Fibroblast of lung (primary cell): ENCODE measurements around the gene DGKZ.

Experiments
- EZH2 ChIP-seq: IDR thresholded peaks from 2 replicates; pipeline ENCODE4 v1.5.1; 2012; ENCODE audit warnings: low read length, control low read depth, mild to moderate bottlenecking; ENCODE audit errors: missing control alignments
- TF ChIP-seq, protein P1 (sequence below), 2 donors: IDR thresholded peaks in 1 of 2; conservative IDR thresholded peaks in 1 of 2; 1 replicate in 1 of 2; 2 replicates in 1 of 2; pipeline ENCODE4 v1.5.1; 2011 to 2012; ENCODE audit warnings: low read length in 2 of 2, control low read depth in 1 of 2, inconsistent platforms in 1 of 2, low read depth in 1 of 2, mild to moderate bottlenecking in 1 of 2

DNA sequence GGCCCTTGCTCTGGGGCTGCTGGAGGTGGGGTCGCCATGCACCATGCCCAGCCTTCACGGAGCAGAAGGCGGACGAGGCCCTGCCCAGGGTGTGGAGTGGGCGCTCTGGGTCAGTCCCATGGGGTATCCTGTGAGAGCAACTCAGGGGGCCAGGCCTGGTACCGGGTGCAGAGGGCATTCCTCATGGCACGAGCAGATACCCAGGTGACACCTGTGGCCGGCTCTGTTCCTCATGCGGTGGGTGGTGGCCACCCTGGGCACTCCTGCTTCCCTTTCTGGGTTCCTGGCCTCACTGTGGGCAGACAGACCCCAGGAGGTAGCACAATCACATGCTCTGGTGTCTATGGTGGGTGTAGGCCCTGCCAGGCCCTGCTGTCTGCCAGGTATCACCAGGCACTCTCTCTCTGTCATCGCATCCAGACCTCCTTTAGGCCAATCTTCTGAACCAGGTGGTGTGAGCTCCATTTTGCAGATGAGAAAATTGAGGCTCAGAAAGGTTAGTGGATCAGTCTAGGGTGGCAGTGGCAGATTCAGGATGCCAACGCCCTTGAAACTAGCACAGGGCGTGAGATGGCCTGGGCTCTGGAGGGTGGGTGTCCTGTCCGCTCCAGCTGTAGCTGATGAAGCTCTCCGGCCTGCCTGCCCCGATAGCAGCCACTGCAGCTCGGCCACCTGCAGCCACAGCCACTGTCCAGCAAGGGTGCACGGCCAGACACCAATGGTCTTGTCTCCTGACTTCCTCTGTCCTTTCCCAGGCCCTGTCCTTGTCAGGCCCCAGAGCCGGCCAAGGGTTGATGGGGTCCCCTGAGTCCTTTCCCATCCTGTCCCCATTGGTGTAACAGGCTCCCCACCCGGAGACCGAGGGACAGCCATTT lies 15.1 kb downstream of the DGKZ start:
- TF ChIP-seq, protein P1, sequence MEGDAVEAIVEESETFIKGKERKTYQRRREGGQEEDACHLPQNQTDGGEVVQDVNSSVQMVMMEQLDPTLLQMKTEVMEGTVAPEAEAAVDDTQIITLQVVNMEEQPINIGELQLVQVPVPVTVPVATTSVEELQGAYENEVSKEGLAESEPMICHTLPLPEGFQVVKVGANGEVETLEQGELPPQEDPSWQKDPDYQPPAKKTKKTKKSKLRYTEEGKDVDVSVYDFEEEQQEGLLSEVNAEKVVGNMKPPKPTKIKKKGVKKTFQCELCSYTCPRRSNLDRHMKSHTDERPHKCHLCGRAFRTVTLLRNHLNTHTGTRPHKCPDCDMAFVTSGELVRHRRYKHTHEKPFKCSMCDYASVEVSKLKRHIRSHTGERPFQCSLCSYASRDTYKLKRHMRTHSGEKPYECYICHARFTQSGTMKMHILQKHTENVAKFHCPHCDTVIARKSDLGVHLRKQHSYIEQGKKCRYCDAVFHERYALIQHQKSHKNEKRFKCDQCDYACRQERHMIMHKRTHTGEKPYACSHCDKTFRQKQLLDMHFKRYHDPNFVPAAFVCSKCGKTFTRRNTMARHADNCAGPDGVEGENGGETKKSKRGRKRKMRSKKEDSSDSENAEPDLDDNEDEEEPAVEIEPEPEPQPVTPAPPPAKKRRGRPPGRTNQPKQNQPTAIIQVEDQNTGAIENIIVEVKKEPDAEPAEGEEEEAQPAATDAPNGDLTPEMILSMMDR (conservative IDR thresholded peaks at IDR 0.05 in 1 of 2, IDR thresholded peaks at IDR 0.05 in 1 of 2; ENCODE audit: low read depth in 1 of 2, low read length in 2 of 2): no peak
- no peak for TF ChIP-seq EZH2
